ENCODE results near the gene PLSCR4. TPM values are rescaled to one million over a fixed set of nuclear protein-coding genes. Genes with fewer than 3 reads are reported as not detected.

Gene PLSCR4
- total RNA-seq, 1 experiment from 2014 or later, result 9.1 TPM

DNA sequence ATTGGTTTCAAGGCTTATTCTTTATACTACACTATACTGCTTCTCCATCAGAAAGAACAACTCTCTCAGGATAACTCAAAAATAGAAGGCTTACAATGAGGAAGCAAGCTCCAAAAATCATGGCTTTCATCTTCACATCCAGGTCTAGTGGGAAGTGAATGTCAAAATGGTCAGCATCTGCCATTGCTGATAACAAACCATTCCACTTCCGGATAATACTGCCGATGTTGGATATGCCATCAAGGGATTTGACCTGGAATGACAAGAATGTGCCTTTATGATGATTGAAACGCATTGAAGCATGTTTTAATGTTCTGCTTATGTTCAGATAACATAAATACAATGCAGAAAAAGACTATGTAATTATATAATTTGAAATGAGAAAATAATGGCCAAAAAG is 55.9 kb downstream of the PLSCR4 start:
- Mint-ChIP-seq H3K27me3 (ENCODE audit: insufficient read depth, unreplicated experiment) (no peaks in the 10 kb centered on the region), H3K4me3 (ENCODE audit: unreplicated experiment) (no peak overlapping the region), H3K27ac (ENCODE audit: unreplicated experiment) (no peak overlapping the region), H3K36me3 (ENCODE audit: insufficient read depth, unreplicated experiment) (no peaks in the 10 kb centered on the region), H3K4me1 (ENCODE audit: low read depth, unreplicated experiment) (no peaks in the 10 kb centered on the region), H3K9me3 (ENCODE audit: unreplicated experiment) (no peaks in the 10 kb centered on the region)
- intact Hi-C loops (cut with micrococcal nuclease; ENCODE audit: unreplicated experiment), result no loop called here
- Histone ChIP-seq H3K4me3 (ENCODE audit: low read depth, low read length) (no peak overlapping the region), H3K27me3 (replicated peaks; ENCODE audit: control insufficient read depth, insufficient read depth, low read length) (no peaks in the 10 kb centered on the region), H3K9me3 (no peaks in the 10 kb centered on the region), H3K36me3 (ENCODE audit: control insufficient read depth, insufficient read depth, low read length) (no peaks in the 10 kb centered on the region), H3K4me1 (no peaks in the 10 kb centered on the region)
- TF ChIP-seq, protein P1, sequence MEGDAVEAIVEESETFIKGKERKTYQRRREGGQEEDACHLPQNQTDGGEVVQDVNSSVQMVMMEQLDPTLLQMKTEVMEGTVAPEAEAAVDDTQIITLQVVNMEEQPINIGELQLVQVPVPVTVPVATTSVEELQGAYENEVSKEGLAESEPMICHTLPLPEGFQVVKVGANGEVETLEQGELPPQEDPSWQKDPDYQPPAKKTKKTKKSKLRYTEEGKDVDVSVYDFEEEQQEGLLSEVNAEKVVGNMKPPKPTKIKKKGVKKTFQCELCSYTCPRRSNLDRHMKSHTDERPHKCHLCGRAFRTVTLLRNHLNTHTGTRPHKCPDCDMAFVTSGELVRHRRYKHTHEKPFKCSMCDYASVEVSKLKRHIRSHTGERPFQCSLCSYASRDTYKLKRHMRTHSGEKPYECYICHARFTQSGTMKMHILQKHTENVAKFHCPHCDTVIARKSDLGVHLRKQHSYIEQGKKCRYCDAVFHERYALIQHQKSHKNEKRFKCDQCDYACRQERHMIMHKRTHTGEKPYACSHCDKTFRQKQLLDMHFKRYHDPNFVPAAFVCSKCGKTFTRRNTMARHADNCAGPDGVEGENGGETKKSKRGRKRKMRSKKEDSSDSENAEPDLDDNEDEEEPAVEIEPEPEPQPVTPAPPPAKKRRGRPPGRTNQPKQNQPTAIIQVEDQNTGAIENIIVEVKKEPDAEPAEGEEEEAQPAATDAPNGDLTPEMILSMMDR (IDR thresholded peaks at IDR 0.05; ENCODE audit: insufficient read depth in 1 of 2, low read depth in 1 of 2, low read length in 1 of 2, severe bottlenecking in 1 of 2, unreplicated experiment in 1 of 2), result no peak
- POLR2A ChIA-PET, result no interaction called here
- CTCF ChIA-PET, result no interaction called here
- no TSS peak for BruUV-seq (replicated peaks)
- DNase-seq, result no peak

DNA sequence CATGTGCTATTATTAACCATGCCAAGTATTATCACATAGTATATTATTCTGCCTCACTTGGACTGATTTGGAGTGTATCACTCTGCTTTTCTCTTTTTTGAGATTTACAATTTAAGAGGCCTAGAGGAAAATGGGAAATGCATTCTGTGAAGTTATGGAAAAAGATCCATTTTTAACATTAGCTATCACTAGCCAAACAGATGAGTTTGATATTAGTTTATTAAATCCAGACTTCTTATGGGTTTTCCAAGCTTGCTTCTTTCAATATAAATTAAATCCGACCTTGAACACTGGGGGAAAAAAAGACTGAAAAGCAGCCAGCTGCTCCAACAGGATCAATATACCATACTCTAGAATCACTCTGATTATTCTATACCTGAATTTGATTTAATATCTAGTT is 59.9 kb downstream of the PLSCR4 start:
- no peaks in the 10 kb centered on the region for H3K9me3 Mint-ChIP-seq (ENCODE audit: unreplicated experiment)
- intact Hi-C loops (cut with micrococcal nuclease; ENCODE audit: unreplicated experiment), result no loop called here
- no peak for DNase-seq
- no peak overlapping the region for H3K27ac Mint-ChIP-seq (ENCODE audit: unreplicated experiment)
- H3K36me3 ChIP-seq (ENCODE audit: control insufficient read depth, insufficient read depth, low read length), result no peaks in the 10 kb centered on the region
- no peaks in the 10 kb centered on the region for H3K27me3 ChIP-seq (replicated peaks; ENCODE audit: control insufficient read depth, insufficient read depth, low read length)
- no peaks in the 10 kb centered on the region for H3K4me1 ChIP-seq
- no TSS peak for BruUV-seq (replicated peaks)
- ChIA-PET CTCF (interaction anchor here (1.2 to 3.3 kb wide), 3 partner anchors 13 to 136 kb away, joined by 3 to 86 read pairs (median 5); no protein-coding TSS in a partner anchor), POLR2A (no interaction called here)
- H3K36me3 Mint-ChIP-seq (ENCODE audit: insufficient read depth, unreplicated experiment), result no peaks in the 10 kb centered on the region
- no peak overlapping the region for H3K4me3 ChIP-seq (ENCODE audit: low read depth, low read length)
- no peaks in the 10 kb centered on the region for H3K27me3 Mint-ChIP-seq (ENCODE audit: insufficient read depth, unreplicated experiment)
- no peaks in the 10 kb centered on the region for H3K4me1 Mint-ChIP-seq (ENCODE audit: low read depth, unreplicated experiment)
- no peaks in the 10 kb centered on the region for H3K9me3 ChIP-seq
- H3K4me3 Mint-ChIP-seq (ENCODE audit: unreplicated experiment), result no peak overlapping the region
- TF ChIP-seq, protein P1 (IDR thresholded peaks at IDR 0.05; ENCODE audit: insufficient read depth in 1 of 2, low read depth in 1 of 2, low read length in 1 of 2, severe bottlenecking in 1 of 2, unreplicated experiment in 1 of 2), result no peak

DNA sequence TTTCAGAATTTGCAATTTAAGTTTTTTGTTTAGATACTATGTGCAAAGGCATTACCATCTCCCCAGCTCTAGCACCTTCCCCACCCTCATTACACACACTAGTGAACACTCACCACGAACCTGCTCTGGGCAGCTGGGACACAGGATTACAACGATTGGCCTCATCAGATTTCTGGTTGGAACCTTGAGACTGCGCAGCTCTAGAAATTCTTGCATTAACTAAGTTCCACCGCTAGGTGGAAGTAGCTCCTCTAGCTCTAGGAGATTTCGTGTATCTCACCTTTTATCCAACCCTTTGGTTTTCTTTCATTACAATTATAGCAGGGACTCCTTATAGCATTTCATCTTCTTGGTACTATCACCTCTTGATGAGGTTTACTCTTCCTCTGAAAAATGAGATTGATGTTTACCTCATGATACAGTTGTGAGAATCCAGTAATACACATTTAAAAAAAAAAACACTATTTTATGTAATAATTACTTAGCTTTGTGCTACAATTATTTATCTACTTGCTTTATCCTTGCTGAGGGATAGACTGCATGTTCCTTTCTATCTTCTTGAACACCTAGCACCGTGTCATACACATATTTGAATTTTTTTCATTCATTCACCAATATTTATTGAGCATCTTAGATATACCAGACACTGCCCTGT is 61.3 kb downstream of the PLSCR4 start:
- H3K36me3 Mint-ChIP-seq (ENCODE audit: insufficient read depth, unreplicated experiment), result no peaks in the 10 kb centered on the region
- Histone ChIP-seq H3K36me3 (ENCODE audit: control insufficient read depth, insufficient read depth, low read length) (no peaks in the 10 kb centered on the region), H3K9me3 (no peaks in the 10 kb centered on the region), H3K4me3 (ENCODE audit: low read depth, low read length) (no peak overlapping the region), H3K4me1 (no peaks in the 10 kb centered on the region), H3K27me3 (replicated peaks; ENCODE audit: control insufficient read depth, insufficient read depth, low read length) (no peaks in the 10 kb centered on the region)
- no TSS peak for BruUV-seq (replicated peaks)
- no peaks in the 10 kb centered on the region for H3K9me3 Mint-ChIP-seq (ENCODE audit: unreplicated experiment)
- intact Hi-C loops (cut with micrococcal nuclease; ENCODE audit: unreplicated experiment), result loop anchor here (1.0 to 2.0 kb wide), 6 partner anchors 28 to 451 kb away; partner anchors contain the start of gene PLOD2
- H3K27me3 Mint-ChIP-seq (ENCODE audit: insufficient read depth, unreplicated experiment), result no peaks in the 10 kb centered on the region
- H3K27ac Mint-ChIP-seq (ENCODE audit: unreplicated experiment), result no peak overlapping the region
- no peak overlapping the region for H3K4me3 Mint-ChIP-seq (ENCODE audit: unreplicated experiment)
- POLR2A ChIA-PET, result no interaction called here
- CTCF ChIA-PET, result interaction anchor here (0.6 to 3.5 kb wide), 16 partner anchors 14 to 413 kb away, joined by 3 to 86 read pairs (median 6); partner anchors contain the start of genes PLOD2 and PLSCR1
- TF ChIP-seq, protein P1 (IDR thresholded peaks at IDR 0.05; ENCODE audit: insufficient read depth in 1 of 2, low read depth in 1 of 2, low read length in 1 of 2, severe bottlenecking in 1 of 2, unreplicated experiment in 1 of 2), result peak; percentile 71 to 81
- peak in 1 of 2 experiments; percentile 43 for DNase-seq
- H3K4me1 Mint-ChIP-seq (ENCODE audit: low read depth, unreplicated experiment), result no peaks in the 10 kb centered on the region
